SK-N-SH (cell line): Measurements from ENCODE around the gene RUNDC3A.

Experiments
- CTCF ChIP-seq: fragments of 200-600 bp; sonication (generic); IDR thresholded peaks from 2 replicates; pipeline ENCODE4 v1.6.1; 2017; ENCODE audit warnings: antibody characterized with exemption, mild to moderate bottlenecking, moderate library complexity
- EP300 ChIP-seq, 2 experiments: IDR thresholded peaks; 2 replicates each; pipeline versions ENCODE4 v1.4.0 to v1.6.1; 2012; ENCODE audit warnings: borderline replicate concordance in 1 of 2, low read depth in 1 of 2, low read length in 1 of 2
- JUND ChIP-seq: IDR thresholded peaks from 2 replicates; pipeline ENCODE4 v1.4.0; 2012

DNA sequence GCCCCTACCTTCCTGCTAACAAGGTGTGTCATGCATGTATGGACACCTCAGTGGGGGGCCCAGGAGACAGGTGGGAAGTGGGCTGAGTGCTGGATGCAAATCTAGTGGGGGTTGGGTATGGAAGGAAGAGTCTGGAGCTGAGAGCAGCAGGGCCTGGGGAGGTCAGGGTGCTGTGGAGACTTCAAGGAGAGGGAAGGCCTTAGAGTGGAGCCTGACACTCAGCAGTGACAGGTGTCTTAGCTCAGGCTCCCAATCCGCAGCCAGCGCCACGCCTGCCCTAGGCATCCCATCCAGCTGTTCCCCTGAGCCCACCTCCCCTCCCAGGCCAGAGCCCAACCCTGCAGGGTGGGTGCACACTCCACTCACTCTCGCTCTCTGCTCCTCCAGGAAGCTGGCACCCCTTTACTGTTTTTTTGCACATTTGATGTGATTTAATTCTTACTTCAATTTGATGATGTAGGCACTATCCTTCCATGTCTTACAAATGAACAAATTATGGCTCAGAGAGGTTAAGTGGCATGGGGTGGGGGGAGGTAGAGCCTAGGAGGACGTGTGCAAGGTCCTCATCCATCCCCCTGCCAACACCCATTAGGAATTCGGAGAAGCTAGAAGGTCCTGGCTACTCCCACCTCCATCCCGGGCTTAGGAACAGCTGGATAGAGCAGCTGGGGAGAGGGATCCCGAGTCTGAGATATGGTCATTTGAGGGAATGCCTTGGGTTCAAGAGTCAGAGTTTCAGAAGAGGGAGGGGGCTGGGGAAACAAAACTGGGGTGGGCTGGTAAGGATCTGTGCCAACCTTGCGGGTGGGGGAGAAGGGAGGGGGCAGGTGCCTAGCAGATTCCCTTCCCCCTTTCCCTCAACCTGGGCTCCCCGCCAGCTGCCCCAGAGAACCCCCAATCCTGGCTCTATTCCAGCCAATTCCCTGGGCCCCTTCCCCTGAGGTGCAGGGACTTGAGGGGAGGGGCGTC is 53.2 kb downstream of the RUNDC3A start:
- TF ChIP-seq CTCF: no peak
- no peak for TF ChIP-seq EP300 (IDR thresholded peaks at IDR 0.05; ENCODE audit: borderline replicate concordance in 1 of 2, low read depth in 1 of 2, low read length in 1 of 2)
- no peak for TF ChIP-seq JUND
